Gastroesophageal sphincter (tissue), 3 donors: ENCODE results near the gene ITGB8.

Experiments
- CTCF ChIP-seq, 4 experiments: fragments of 200-600 bp in 2 of 4; fragments of 450-650 bp in 2 of 4; sonication (generic) in 1 of 4; IDR thresholded peaks; one replicate each; pipeline ENCODE4 v1.5.1; 2017 to 2019; ENCODE audit warnings: antibody characterized with exemption in 4 of 4, mild to moderate bottlenecking in 2 of 4, moderate library complexity in 2 of 4
- EP300 ChIP-seq: sonication (generic); formaldehyde crosslinking; IDR thresholded peaks from one replicate; pipeline ENCODE4 v1.6.1; 2017; ENCODE audit warnings: antibody characterized with exemption, mild to moderate bottlenecking
- POLR2A ChIP-seq, 2 donors: fragments of 450-650 bp; IDR thresholded peaks; one replicate each; pipeline ENCODE4 v1.6.1; 2017; ENCODE audit warnings: antibody characterized with exemption in 2 of 2, mild to moderate bottlenecking in 2 of 2, moderate library complexity in 1 of 2
- POLR2AphosphoS5 ChIP-seq: sonication (generic); formaldehyde crosslinking; IDR thresholded peaks from one replicate; pipeline ENCODE4 v1.6.1; 2017; ENCODE audit warnings: antibody characterized with exemption

- TF ChIP-seq EP300 (no peak), CTCF (IDR thresholded peaks at IDR 0.05) (no peak), POLR2A (IDR thresholded peaks at IDR 0.05) (no peak), POLR2AphosphoS5 (no peak)
These were observed 13.3 kb upstream of the ITGB8 start for GRCh38 chr7:20317413-20317812.
